ENCODE results near the gene RASSF1.
A peak's percentile ranks its signal among the peaks of the same experiment; 100 is the strongest.
"Not testable (repeated sequence)": the region's sequence is repeated elsewhere in the genome, so short reads cannot be mapped to it uniquely, and the experiment has no call there.

The RASSF1 gene

GRCh38 chr3:50322386-50323091 is 18.1 kb downstream of the RASSF1 start, which contains the start of gene HYAL2:
Gene HYAL2 (minus strand): TSS chr3:50322745. CDS start chr3:50320489, 2,256 bp downstream.
- DNase-seq = no peak

- no peak for DNase-seq
These were observed 18.6 kb downstream of the RASSF1 start for GRCh38 chr3:50322115-50322385.

GRCh38 chr3:50321336-50322114 is 19.1 kb downstream of the RASSF1 start:
- DNase-seq = peak; percentile 94

- DNase-seq = peak; percentile 81
These were observed 19.7 kb downstream of the RASSF1 start for GRCh38 chr3:50320853-50321335.

- no peak for DNase-seq
These were observed 20.6 kb downstream of the RASSF1 start for GRCh38 chr3:50319894-50320625.

- no peak for DNase-seq
These were observed 21.3 kb downstream of the RASSF1 start for GRCh38 chr3:50319181-50319893.

- no peak for DNase-seq
These were observed 22.0 kb downstream of the RASSF1 start for GRCh38 chr3:50318615-50319014.

GRCh38 chr3:50318163-50318562 is 22.5 kb downstream of the RASSF1 start:
- no peak for DNase-seq

- DNase-seq = no peak
These were observed 23.3 kb downstream of the RASSF1 start for GRCh38 chr3:50317300-50317699.

GRCh38 chr3:50316657-50317242 is 23.9 kb downstream of the RASSF1 start:
- no peak for DNase-seq

GRCh38 chr3:50314816-50315215 is 25.8 kb downstream of the RASSF1 start:
- DNase-seq = no peak

GRCh38 chr3:50314342-50314741 is 26.3 kb downstream of the RASSF1 start:
- no peak for DNase-seq

GRCh38 chr3:50312041-50312440 is 28.6 kb downstream of the RASSF1 start:
- DNase-seq = not testable (repeated sequence)

GRCh38 chr3:50304601-50305000 is 36.0 kb downstream of the RASSF1 start:
- no peak for DNase-seq

GRCh38 chr3:50303013-50303815 is 37.4 kb downstream of the RASSF1 start, which contains the start of gene HYAL1:
Gene HYAL1 (minus strand): TSS chr3:50303574. CDS start chr3:50302956, 618 bp downstream.
- peak; percentile 86 for DNase-seq

- no peak for DNase-seq
These were observed 38.3 kb downstream of the RASSF1 start for GRCh38 chr3:50302095-50303012.

- DNase-seq = no peak
These were observed 39.9 kb downstream of the RASSF1 start for GRCh38 chr3:50300681-50301254.

GRCh38 chr3:50299929-50300680 is 40.5 kb downstream of the RASSF1 start:
- DNase-seq = no peak

- DNase-seq = no peak
These were observed 41.1 kb downstream of the RASSF1 start for GRCh38 chr3:50299638-50299928.
